Hematopoietic multipotent progenitor cell treated with erythropoietin and hydrocortisone succinate and interleukin-3 and kit ligand, for 6 days (in vitro differentiated cells): ENCODE results near the gene CHL1.

Experiments
- DNase-seq: peaks from one replicate; pipeline ENCODE4 v3.0.0-alpha.2; 2015

Gene CHL1

GRCh38 chr3:217099-217813 is 20.7 kb downstream of the CHL1 start:
- no peak for DNase-seq

GRCh38 chr3:217948-218347 is 21.4 kb downstream of the CHL1 start:
- no peak for DNase-seq

GRCh38 chr3:228442-229182 is 32.0 kb downstream of the CHL1 start:
- DNase-seq, result no peak

DNA sequence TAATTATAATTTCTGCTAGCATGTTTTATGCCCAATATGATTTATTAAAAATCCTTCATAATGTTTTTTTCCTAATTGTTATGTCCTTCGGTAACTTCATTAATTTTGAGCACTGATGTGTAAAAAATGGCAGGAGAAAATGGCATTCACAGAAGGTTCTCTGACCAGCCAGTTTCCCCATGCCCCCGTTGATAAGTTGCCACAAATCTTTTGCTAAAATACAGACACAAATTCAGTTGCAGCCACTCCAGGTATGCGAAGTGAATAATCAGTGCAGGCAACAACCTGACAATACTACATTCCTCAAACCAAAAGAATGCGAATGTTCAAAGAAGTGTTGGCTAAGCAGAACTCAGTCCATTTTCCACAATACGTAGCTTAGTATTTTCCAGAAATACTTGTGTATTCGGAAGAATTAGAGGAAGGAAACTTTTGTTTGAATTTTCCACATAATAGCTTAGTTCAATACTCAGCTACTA is 32.7 kb downstream of the CHL1 start:
- DNase-seq, result no peak

- DNase-seq, result no peak
Measured at GRCh38 chr3:236881-237280, 40.3 kb downstream of the CHL1 start.

GRCh38 chr3:242602-243355 is 46.2 kb downstream of the CHL1 start:
- no peak for DNase-seq

GRCh38 chr3:243356-243725 is 46.8 kb downstream of the CHL1 start:
- no peak for DNase-seq

DNA sequence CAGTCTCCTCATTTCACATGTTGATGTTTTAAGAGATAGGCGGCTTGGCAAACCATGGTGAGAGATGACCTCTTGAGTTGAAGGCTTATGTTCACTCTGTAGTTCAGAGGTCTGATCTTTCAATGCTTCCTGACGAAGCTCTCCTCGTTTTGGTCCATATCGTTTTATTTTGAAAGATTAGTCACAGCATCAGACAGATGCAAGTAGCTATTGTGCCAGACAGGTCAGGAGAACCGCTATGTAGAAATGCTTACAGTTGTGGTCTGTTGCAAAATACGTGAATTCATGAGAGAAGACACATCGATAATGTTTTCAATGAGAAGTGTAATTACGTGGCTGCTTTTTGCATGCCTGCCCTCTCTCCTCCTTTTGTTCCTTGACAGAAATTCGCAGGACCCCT is 47.5 kb downstream of the CHL1 start:
- no peak for DNase-seq

DNA sequence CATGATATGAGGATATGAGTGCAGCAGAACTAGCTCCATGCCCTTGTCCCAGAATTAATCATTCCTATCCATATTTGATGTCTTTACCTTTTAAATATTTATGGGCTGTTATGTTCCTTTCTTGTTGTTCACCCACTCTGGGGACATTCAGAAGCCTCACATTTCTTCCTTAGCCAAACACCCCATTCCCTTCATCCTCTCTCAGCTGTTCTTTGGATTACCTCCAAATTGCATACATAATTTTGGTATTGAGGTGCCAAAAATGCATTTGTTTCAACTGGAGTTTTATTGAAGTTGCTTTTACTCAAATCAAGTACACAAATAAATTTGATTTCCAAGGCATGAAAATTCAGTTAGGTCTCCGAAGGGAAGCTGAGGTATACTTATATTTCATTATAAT is 51.4 kb downstream of the CHL1 start:
- no peak for DNase-seq

DNA sequence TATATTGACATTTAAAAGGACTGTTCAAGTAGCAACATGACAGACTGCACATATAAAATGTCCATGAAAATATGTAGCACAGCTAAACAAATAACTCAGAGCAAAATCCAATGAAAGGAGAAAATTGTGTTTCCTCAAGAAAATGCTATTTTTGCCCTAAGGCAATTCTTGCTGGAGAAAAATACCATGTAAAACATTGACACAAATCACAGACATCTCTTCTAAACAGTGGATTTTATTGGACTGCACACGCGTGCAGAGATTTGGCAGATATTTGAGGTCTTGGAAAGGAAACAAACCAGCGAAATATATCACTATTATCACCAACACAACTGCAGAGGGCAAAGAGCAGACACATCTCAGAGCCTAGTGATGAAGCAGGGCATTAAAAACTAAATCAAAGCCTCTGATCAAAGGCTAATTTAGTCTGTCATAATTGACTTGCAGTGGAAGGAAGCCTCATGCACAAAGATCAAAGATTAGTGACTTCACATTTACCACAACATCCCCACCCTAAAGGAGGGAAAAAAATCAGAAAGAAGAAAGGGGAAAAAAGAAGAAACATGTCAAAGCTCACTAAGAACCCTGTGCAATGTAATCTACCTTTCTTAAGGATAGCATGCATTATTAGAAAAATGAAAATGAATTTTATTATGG is 52.4 kb downstream of the CHL1 start:
- DNase-seq, result no peak

DNA sequence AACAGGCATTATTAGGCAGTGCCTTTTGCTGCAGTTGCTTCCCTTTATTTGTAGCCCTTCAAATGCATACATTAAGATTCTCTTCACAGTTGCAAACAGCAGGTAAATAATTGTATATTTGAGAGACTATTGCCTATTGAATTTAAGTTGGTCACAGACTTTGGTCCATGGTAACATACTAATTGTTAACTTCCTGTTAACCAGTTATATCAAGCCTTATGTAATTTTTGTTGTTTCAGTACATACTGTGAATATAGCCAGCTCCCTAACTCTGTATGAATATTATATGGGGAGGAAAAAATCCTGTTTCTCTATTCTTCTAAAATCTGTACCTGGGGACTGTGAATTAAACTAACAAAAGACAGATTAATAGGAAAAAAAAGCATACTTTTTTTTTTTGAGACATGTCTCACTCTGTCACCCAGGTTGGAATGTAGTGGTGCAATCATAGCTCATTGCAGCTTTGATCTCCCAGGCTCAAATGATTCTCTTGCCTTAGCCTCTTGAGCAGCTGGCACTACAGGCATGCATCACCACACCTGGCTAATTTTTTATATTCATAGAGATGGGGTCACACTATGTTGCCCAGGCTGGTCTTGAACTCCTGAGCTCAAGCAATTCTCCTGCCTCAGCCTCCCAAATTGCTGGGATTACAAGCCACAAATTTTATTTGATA is 53.2 kb downstream of the CHL1 start:
- no peak for DNase-seq

DNA sequence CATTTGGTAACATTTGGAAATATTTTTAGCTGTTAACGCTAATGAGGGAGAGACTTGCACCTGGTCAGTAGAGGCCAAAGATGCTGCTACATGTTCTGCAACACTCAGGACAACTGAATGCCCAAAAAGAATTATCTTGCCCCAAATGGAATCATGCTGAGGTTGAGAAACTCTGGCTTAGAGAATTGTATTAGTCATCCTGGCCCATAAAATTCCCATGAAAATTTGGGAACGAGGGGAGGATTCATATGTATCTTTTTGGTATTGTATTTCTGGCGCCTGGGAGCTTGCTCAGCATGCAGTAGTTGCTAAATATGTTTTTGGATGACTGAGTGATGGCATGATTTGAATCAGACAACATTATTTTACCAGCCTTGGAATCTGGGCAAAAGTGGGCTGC is 59.9 kb downstream of the CHL1 start:
- no peak for DNase-seq

DNA sequence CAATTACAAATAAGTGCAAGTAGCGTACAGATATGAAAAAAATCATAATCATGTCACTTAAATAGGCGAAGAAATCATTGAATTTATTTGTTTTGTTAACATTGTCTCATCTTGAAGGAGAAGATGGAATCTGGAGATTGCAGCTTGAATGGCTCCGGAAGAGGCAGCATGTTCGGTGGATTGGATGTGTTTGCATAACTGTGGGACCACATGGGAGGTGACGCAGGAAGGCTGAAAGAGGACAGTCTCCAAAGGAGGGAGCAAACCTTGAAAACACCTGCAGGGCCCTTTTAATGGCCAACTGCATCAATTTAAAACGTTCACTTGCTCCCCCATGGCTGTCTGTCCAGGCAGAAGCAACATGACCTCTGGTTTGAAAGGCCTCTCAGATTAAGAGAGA is 61.3 kb downstream of the CHL1 start:
- no peak for DNase-seq

DNA sequence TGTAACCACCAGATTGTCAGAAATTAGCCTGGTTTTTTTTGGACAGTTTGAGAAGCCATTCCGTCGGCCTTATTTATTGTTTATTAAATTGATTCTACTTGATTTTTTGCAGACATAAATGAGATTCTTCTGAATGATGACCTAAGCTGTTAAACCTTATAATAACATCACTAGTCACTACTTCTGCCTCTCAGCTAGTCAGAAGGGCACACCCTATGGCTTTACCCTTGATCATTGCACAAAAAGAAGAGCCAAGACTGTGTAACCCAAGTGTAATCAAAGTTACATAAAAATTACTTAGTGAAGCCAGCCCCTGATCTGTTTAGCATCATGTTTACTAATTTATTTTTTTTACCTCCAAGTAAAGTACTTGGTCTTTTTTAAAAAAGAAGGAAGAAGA is 64.3 kb downstream of the CHL1 start:
- DNase-seq, result no peak

GRCh38 chr3:263393-263792 is 66.8 kb downstream of the CHL1 start:
- no peak for DNase-seq

DNA sequence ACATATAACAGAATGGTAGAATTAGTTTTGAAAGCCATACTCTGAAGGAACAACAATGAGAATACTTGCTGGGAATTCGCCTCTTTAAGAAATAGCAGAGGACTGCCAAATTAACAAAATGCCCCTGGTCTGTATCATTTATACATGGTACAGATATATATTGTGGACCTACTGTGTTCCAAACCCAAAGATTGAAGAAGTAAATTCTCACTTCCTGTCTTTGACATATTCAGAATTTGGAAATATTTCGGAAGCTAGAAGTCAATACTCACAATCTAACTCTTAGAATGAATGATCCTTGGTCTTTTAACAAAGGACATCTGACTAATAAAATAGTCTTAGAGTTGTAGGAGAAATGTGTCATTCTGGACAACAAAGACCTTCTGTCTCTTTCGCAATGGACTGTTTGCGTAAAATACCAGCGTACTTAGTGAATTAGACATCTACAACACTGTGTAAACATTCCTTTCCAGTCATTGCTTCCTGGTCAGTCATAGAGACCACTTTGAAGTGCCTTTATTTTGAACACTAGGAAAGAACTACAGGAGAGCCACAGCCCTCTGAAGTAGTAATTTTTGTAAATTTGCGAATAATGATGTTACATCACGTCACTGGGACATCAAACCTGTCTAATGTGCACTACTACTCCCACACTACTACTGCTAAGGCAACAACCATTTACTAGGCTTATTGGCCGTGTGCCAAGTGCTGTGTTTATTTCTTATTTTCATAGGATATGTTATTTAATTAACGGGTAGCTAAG is 68.0 kb downstream of the CHL1 start:
- no peak for DNase-seq

DNA sequence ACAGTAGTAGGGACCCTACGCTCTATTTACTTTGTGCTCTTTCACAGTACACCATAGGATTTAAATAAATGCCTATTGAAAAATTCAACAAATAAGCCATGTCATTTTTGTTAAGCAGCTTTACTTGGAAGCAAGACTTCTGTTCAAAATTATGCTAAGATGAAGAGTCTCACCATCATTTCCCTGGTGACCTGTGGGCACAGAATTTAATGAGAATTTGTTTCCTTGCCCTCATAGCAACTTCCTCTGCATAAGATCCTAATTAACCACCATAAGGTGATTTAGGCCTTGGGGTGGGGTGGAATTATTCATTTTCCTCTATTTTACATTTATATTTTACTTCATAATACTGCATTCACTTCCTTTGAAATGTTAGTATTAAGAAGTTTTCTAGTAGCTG is 70.5 kb downstream of the CHL1 start:
- no peak for DNase-seq

DNA sequence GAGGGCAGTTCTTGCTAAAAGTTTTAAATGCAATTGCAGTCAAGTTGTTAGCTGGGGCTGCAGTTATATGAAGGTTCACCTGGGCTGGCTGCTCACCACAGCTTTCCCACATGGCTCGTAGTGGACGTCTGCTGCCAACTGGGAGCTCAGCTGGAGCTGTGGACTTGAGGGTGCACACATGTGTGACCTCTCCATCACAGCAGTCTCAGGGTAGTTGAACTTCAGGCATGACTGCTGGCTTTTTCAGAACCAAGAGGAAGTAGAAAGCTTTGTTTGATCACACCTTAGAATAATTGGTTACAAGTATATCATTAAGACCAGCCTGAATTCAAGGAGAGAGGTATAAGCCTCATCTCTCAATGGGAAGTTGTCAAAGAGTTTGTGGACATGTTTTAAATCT is 74.1 kb downstream of the CHL1 start:
- no peak for DNase-seq

DNA sequence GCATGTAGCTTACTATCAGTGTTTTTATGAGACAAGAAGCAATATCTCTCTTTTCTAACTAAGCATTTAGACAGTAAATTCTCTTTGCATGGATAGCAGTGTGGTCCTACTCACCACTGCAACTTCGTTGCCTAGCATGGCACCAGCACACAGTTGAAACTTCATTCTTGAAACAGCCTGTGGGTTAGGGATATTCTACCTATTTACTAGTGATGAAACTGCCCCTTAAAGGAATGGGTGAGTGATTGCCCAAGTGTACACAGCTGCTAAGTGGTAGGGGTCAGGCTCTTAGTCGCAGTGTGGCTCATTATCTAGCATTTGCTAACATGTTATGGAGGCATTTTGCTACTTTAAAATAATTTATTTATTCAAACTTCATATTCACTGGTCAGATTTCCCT is 78.4 kb downstream of the CHL1 start:
- no peak for DNase-seq

DNA sequence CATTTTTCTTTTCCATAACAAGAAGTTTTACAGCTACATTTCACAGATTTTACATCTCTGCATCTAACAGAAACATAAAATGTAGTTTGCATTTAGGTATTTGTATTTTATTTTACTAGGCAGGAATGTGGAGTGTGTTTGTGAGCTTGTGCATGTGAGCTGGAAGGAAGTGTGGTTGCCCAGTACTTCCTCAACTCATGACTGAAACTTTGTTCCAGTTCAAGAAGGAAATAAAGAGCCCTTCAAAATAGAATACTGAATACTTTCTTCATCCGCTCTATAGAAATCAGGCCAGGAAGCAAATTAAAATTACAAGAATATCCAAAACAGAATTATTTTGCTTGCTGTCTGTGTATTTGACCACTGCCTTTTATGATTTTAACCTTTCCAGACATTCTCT is 81.3 kb downstream of the CHL1 start:
- DNase-seq, result no peak

DNA sequence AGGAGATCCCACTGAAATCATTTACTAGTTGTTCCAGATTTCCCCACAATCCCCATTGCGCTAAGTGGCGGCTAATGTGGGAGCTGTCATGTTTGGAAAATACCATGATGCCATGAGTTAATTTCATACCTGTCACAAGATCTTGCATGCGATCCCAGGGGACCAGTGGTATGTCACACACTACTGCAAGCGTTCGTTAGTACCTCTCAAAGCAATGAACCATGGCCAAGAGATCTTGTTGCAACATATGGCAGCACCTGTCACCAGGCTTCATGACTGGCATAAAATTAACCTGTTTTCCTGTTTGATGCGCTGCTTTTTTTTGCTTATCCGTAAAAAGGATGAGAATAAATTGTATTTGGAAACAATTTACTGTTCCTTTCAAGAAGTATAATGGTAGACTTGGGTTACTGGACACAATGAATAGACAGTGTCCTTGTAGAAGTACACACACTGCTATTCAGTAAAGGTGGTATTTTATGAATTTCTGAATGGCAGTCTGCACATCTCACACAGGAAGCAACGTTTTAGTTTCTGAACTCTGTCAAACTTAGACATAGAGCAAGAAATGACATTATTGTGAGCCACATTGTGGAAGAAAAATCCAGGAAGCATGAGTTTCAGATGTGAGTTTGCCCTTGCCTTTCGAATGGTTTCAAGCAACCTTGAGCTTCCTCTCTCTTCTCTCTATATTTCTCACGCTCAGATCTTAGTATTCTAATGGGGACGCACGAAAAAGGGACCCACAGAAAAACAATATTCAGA is 81.9 kb downstream of the CHL1 start:
- DNase-seq, result no peak
